IMR-90 (cell line): ENCODE measurements around the gene PAQR7. TPM values are rescaled to one million over a fixed set of nuclear protein-coding genes. Genes with fewer than 3 reads are reported as not detected.

ENCODE experiments used
- ATAC-seq: fragments of 200-7000 bp; cut with Tn5 transposase; 2 replicates; pipeline ENCODE4 v1.9.1; 2020; ENCODE audit warnings: low read depth, mild to moderate bottlenecking, moderate library complexity
- BruUV-seq: library from RNA; stranded (reverse); fragments of 400-500 nt; replicated peaks from 2 replicates; lab custom pipeline; 2021; lab: Mats Ljungman, UMichigan
- CTCF ChIA-PET: fragments of 300-600 bp; formaldehyde crosslinking; extraction: SDS; loops from one replicate; lab custom pipeline; 2021; ENCODE audit warnings: antibody characterized with exemption; lab: Yijun Ruan, JAX
- POLR2A ChIA-PET: fragments of 300-600 bp; sonication (Branson Sonifier 250); formaldehyde crosslinking; loops from one replicate; lab custom pipeline; 2022; ENCODE audit warnings: antibody characterized with exemption; ENCODE audit not compliant: unreplicated experiment; lab: Charles Lee
- DNase-seq: peaks from one replicate; pipeline ENCODE4 v3.0.0; 2013
- H2AFZ ChIP-seq: replicated peaks from 2 replicates; pipeline ENCODE3; 2013; ENCODE audit warnings: low read length, mild to moderate bottlenecking; ENCODE audit not compliant: poor library complexity
- H2AK5ac ChIP-seq: 2 replicates; pipeline ENCODE4 v1.6.1; 2013; ENCODE audit warnings: low read depth, low read length, inconsistent platforms
- H2AK9ac ChIP-seq: replicated peaks from 2 replicates; pipeline ENCODE3; 2013; ENCODE audit warnings: mild to moderate bottlenecking, low read depth, low read length, moderate library complexity; ENCODE audit not compliant: poor library complexity
- H2BK120ac ChIP-seq: 2 replicates; pipeline ENCODE4 v1.6.1; 2013; ENCODE audit warnings: low read depth, low read length, inconsistent platforms
- H2BK15ac ChIP-seq: 3 replicates; pipeline ENCODE4 v1.6.1; 2013; ENCODE audit warnings: low read depth, low read length, inconsistent platforms
- H2BK20ac ChIP-seq: 2 replicates; pipeline ENCODE4 v1.6.1; 2013; ENCODE audit warnings: low read depth, mild to moderate bottlenecking, inconsistent platforms, low read length, moderate library complexity
- H2BK5ac ChIP-seq: 2 replicates; pipeline ENCODE4 v1.6.1; 2013; ENCODE audit warnings: mild to moderate bottlenecking, low read depth, low read length, inconsistent platforms; ENCODE audit not compliant: poor library complexity, severe bottlenecking
- H3K14ac ChIP-seq: replicated peaks from 2 replicates; pipeline ENCODE4 v1.6.1; 2013; ENCODE audit warnings: low read depth, low read length, inconsistent platforms
- H3K18ac ChIP-seq: 2 replicates; pipeline ENCODE4 v1.6.1; 2013; ENCODE audit warnings: low read depth, low read length, control low read depth
- H3K23ac ChIP-seq: 2 replicates; pipeline ENCODE4 v1.6.1; 2013; ENCODE audit warnings: low read depth, low read length, inconsistent platforms
- H3K27ac ChIP-seq: 2 replicates; pipeline ENCODE4 v1.5.1; 2013; ENCODE audit warnings: mild to moderate bottlenecking, control low read depth, low read length; ENCODE audit not compliant: insufficient read depth
- H3K27me3 ChIP-seq: 2 replicates; pipeline ENCODE4 v1.6.1; 2013; ENCODE audit warnings: low read length; ENCODE audit not compliant: control insufficient read depth, insufficient read depth
- H3K36me3 ChIP-seq: 2 replicates; pipeline ENCODE4 v1.6.1; 2013; ENCODE audit warnings: low read length, mixed read lengths; ENCODE audit not compliant: control insufficient read depth, insufficient read depth
- H3K4ac ChIP-seq: 2 replicates; pipeline ENCODE4 v1.6.1; 2013; ENCODE audit warnings: low read depth, low read length, inconsistent platforms
- H3K4me1 ChIP-seq: 2 replicates; pipeline ENCODE4 v1.6.1; 2013; ENCODE audit warnings: low read length, mixed read lengths; ENCODE audit not compliant: control insufficient read depth, insufficient read depth
- H3K4me2 ChIP-seq: 2 replicates; pipeline ENCODE4 v1.6.1; 2013; ENCODE audit warnings: low read depth, mild to moderate bottlenecking, control low read depth, low read length, moderate library complexity
- H3K4me3 ChIP-seq: 2 replicates; pipeline ENCODE4 v1.5.1; 2013; ENCODE audit warnings: low read depth, mild to moderate bottlenecking, control low read depth, low read length, moderate library complexity; ENCODE audit not compliant: insufficient read depth
- H3K56ac ChIP-seq: 2 replicates; pipeline ENCODE4 v1.6.1; 2013; ENCODE audit warnings: low read length, inconsistent platforms; ENCODE audit not compliant: insufficient read depth; ENCODE audit errors: extremely low read depth
- H3K79me1 ChIP-seq, 2 experiments: 2 replicates each; pipeline ENCODE4 v1.6.1; 2013; ENCODE audit warnings: low read length in 2 of 2, inconsistent platforms in 1 of 2, low read depth in 1 of 2
- H3K9ac ChIP-seq: 2 replicates; pipeline ENCODE4 v1.6.1; 2013; ENCODE audit warnings: low read depth, low read length, control low read depth
- H3K9me1 ChIP-seq: 2 replicates; pipeline ENCODE4 v1.6.1; 2013; ENCODE audit warnings: low read length, inconsistent platforms; ENCODE audit not compliant: insufficient read depth
- H3K9me3 ChIP-seq: 2 replicates; pipeline ENCODE4 v1.6.1; 2013; ENCODE audit warnings: low read length; ENCODE audit not compliant: control insufficient read depth, insufficient read depth
- H4K20me1 ChIP-seq: 2 replicates; pipeline ENCODE4 v1.6.1; 2013; ENCODE audit warnings: low read length, inconsistent platforms; ENCODE audit not compliant: insufficient read depth
- H4K5ac ChIP-seq: 2 replicates; pipeline ENCODE4 v1.6.1; 2013; ENCODE audit warnings: mild to moderate bottlenecking, low read depth, low read length, control low read depth
- H4K8ac ChIP-seq, 2 experiments: 2 replicates each; pipeline ENCODE4 v1.6.1; 2013; ENCODE audit warnings: low read depth in 2 of 2, low read length in 2 of 2, control low read depth in 1 of 2, inconsistent platforms in 1 of 2
- H4K91ac ChIP-seq: 2 replicates; pipeline ENCODE4 v1.6.1; 2013; ENCODE audit warnings: low read depth, low read length, inconsistent platforms; ENCODE audit not compliant: insufficient read depth
- BHLHE40 ChIP-seq: fragments of 150-350 bp; IDR thresholded peaks from 2 replicates; pipeline ENCODE4 v1.6.1; 2016; ENCODE audit warnings: mild to moderate bottlenecking, low read depth, low read length
- CEBPB ChIP-seq: IDR thresholded peaks from 2 replicates; pipeline ENCODE4 v1.6.1; 2012; ENCODE audit warnings: low read depth, low read length, improper control_type of control experiment
- CHD1 ChIP-seq: IDR thresholded peaks from 2 replicates; pipeline ENCODE4 v1.6.1; 2012; ENCODE audit warnings: low read depth, low read length, improper control_type of control experiment
- FOS ChIP-seq: fragments of 150-350 bp; IDR thresholded peaks from 2 replicates; pipeline ENCODE4 v1.6.1; 2016; ENCODE audit warnings: low read depth, low read length
- MAFK ChIP-seq: IDR thresholded peaks from 2 replicates; pipeline ENCODE4 v1.6.1; 2012; ENCODE audit warnings: low read depth, low read length, improper control_type of control experiment
- MAZ ChIP-seq: IDR thresholded peaks from 2 replicates; pipeline ENCODE4 v1.6.1; 2012; ENCODE audit warnings: low read depth, mild to moderate bottlenecking, low read length, improper control_type of control experiment, moderate library complexity, borderline replicate concordance
- MXI1 ChIP-seq: IDR thresholded peaks from 2 replicates; pipeline ENCODE4 v1.6.1; 2012; ENCODE audit warnings: low read depth, mild to moderate bottlenecking, low read length, moderate library complexity, borderline replicate concordance
- NFE2L2 ChIP-seq: fragments of 150-350 bp; IDR thresholded peaks from 2 replicates; pipeline ENCODE4 v1.6.1; 2016; ENCODE audit warnings: low read depth, mild to moderate bottlenecking, low read length
- POLR2A ChIP-seq: IDR thresholded peaks from 2 replicates; pipeline ENCODE4 v1.6.1; 2012; ENCODE audit warnings: mild to moderate bottlenecking, low read depth, low read length
- RAD21 ChIP-seq: IDR thresholded peaks from 2 replicates; pipeline ENCODE4 v1.6.1; 2012; ENCODE audit warnings: low read length, improper control_type of control experiment
- RCOR1 ChIP-seq: IDR thresholded peaks from 2 replicates; pipeline ENCODE4 v1.6.1; 2012; ENCODE audit warnings: mild to moderate bottlenecking, low read length, improper control_type of control experiment; ENCODE audit not compliant: insufficient replicate concordance
- RFX5 ChIP-seq: IDR thresholded peaks from 2 replicates; pipeline ENCODE4 v1.8.0; 2012; ENCODE audit warnings: low read depth, mild to moderate bottlenecking, low read length, moderate library complexity
- SMC3 ChIP-seq: fragments of 150-350 bp; IDR thresholded peaks from 2 replicates; pipeline ENCODE4 v1.6.1; 2016; ENCODE audit warnings: low read depth, mild to moderate bottlenecking, antibody characterized with exemption, low read length, moderate library complexity
- WGBS, 2 experiments: methylation state at CpG; one replicate each; pipeline versions ENCODE4 v1.1.5 to v1.1.7; 2013; ENCODE audit warnings: missing lambda C conversion rate in 2 of 2; ENCODE audit not compliant: insufficient read length in 1 of 2; ENCODE audit errors: extremely low coverage in 2 of 2; 5-methylcytosine and 5-hydroxymethylcytosine counted together
- dilution Hi-C: fragments of 300-500 bp; cut with HindIII; formaldehyde crosslinking; loops from one replicate; pipeline ENCODE4 v1.14.3; 2018; ENCODE audit warnings: low sequenced_read_pairs; ENCODE audit not compliant: unreplicated experiment
- in situ Hi-C: fragments of 300-500 bp; cut with MboI; formaldehyde crosslinking; loops from 3 replicates; pipeline ENCODE4 v1.14.3; 2019; ENCODE audit warnings: low sequenced_read_pairs, inconsistent platforms, mixed read lengths
- intact Hi-C: fragments of 100-400 bp; cut with micrococcal nuclease; formaldehyde crosslinking; loops from 2 replicates; pipeline ENCODE4 v1.10.0; 2022
- polyA plus RNA-seq, 3 experiments: library from polyadenylated mRNA; depleted of rRNA; stranded (reverse); fragments of >200 nt; gene quantifications; 2 replicates each; pipeline ENCODE4 v1.2.3, GENCODE V29; 2012; ENCODE audit warnings: low replicate concordance in 1 of 3
- total RNA-seq: library from RNA; depleted of rRNA; stranded (reverse); fragments of >200 nt; gene quantifications from 2 replicates; pipeline ENCODE4 v1.2.3, GENCODE V29; 2012
- TF ChIP-seq, protein P1 (sequence below): fragments of 150-350 bp; IDR thresholded peaks from 2 replicates; pipeline ENCODE4 v1.6.1; 2017; ENCODE audit warnings: mild to moderate bottlenecking, antibody characterized with exemption, low read length, low read depth
- TF ChIP-seq, protein P2 (sequence below): conservative IDR thresholded peaks from 2 replicates; pipeline ENCODE4 v1.5.1; 2012; ENCODE audit warnings: mild to moderate bottlenecking, low read depth, low read length, improper control_type of control experiment
- TF ChIP-seq, protein P3 (sequence below): fragments of 150-350 bp; IDR thresholded peaks from 2 replicates; pipeline ENCODE4 v1.6.1; 2016; ENCODE audit warnings: low read depth, mild to moderate bottlenecking, low read length, moderate library complexity, borderline replicate concordance

Gene PAQR7
- total and polyA plus RNA-seq, 2 of the 4 experiments (the other 2 are of a cell fraction), result 9.0 to 12.9 TPM

DNA sequence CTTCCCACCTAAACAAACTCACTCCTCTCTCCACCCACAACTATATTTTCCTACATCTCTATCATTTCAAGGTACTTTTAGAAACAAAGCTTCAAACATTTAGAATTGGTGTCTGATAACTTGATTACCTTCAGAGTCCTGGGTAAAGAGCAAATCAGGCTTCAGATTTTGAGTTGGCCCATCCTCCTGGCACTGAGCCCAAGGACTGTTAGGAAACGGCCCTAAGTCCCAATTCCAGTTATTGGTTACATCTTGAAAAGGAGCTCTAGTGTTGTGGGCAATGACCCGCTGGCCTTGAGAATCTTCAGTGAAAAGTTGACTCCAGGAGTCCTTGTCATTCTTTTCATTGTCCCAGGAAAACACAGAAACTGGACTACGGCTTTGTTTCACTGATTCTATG is 40.6 kb downstream of the PAQR7 start:
- CTCF ChIA-PET, result interaction anchor here (0.9 kb wide), 1 partner anchor 10 kb away, joined by 3 read pairs; no protein-coding TSS in a partner anchor
- POLR2A ChIA-PET, result no interaction called here
- dilution Hi-C loops, result no loop called here

More for the DNA sequence above, 40.6 kb downstream of the PAQR7 start:
- Histone ChIP-seq H3K9ac (no peak overlapping the region), H2AK5ac (no peak overlapping the region), H2BK5ac (no peak overlapping the region), H3K9me3 (no peaks in the 10 kb centered on the region), H3K4me2 (no peak overlapping the region), H3K23ac (no peak overlapping the region), H2BK20ac (no peak overlapping the region), H3K9me1 (no peaks in the 10 kb centered on the region; the same call in 1 of the 2 replicates), H2AK9ac (no peak overlapping the region), H2BK120ac (no peak overlapping the region), H3K36me3 (peaks cover 31% of the 10 kb centered on the region), H3K79me1 (peaks cover 3 to 8% of the 10 kb centered on the region in 2 experiments; a peak in 1 of 4 replicates), H3K56ac (no peak overlapping the region), H3K4me1 (no peaks in the 10 kb centered on the region), H3K4ac (no peak overlapping the region), H3K27ac (no peak overlapping the region), H4K20me1 (no peaks in the 10 kb centered on the region), H3K14ac (no peak overlapping the region), H2AFZ (no peak overlapping the region), H4K91ac (no peak overlapping the region), H2BK15ac (no peak overlapping the region), H4K5ac (no peak overlapping the region), H4K8ac (no peak overlapping the region), H3K18ac (no peak overlapping the region), H3K27me3 (no peaks in the 10 kb centered on the region), H3K4me3 (no peak overlapping the region)
- no TSS peak for BruUV-seq
- TF ChIP-seq POLR2A (no peak), NFE2L2 (no peak), MAZ (no peak), MXI1 (no peak), CHD1 (no peak), RAD21 (no peak), RCOR1 (no peak), SMC3 (no peak), RFX5 (no peak), BHLHE40 (no peak), CEBPB (no peak), FOS (no peak), MAFK (no peak)
- TF ChIP-seq, protein P1, sequence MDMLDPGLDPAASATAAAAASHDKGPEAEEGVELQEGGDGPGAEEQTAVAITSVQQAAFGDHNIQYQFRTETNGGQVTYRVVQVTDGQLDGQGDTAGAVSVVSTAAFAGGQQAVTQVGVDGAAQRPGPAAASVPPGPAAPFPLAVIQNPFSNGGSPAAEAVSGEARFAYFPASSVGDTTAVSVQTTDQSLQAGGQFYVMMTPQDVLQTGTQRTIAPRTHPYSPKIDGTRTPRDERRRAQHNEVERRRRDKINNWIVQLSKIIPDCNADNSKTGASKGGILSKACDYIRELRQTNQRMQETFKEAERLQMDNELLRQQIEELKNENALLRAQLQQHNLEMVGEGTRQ, result no peak
- TF ChIP-seq, protein P2, sequence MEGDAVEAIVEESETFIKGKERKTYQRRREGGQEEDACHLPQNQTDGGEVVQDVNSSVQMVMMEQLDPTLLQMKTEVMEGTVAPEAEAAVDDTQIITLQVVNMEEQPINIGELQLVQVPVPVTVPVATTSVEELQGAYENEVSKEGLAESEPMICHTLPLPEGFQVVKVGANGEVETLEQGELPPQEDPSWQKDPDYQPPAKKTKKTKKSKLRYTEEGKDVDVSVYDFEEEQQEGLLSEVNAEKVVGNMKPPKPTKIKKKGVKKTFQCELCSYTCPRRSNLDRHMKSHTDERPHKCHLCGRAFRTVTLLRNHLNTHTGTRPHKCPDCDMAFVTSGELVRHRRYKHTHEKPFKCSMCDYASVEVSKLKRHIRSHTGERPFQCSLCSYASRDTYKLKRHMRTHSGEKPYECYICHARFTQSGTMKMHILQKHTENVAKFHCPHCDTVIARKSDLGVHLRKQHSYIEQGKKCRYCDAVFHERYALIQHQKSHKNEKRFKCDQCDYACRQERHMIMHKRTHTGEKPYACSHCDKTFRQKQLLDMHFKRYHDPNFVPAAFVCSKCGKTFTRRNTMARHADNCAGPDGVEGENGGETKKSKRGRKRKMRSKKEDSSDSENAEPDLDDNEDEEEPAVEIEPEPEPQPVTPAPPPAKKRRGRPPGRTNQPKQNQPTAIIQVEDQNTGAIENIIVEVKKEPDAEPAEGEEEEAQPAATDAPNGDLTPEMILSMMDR, result no peak
- TF ChIP-seq, protein P3, sequence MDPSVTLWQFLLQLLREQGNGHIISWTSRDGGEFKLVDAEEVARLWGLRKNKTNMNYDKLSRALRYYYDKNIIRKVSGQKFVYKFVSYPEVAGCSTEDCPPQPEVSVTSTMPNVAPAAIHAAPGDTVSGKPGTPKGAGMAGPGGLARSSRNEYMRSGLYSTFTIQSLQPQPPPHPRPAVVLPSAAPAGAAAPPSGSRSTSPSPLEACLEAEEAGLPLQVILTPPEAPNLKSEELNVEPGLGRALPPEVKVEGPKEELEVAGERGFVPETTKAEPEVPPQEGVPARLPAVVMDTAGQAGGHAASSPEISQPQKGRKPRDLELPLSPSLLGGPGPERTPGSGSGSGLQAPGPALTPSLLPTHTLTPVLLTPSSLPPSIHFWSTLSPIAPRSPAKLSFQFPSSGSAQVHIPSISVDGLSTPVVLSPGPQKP, result no peak
- intact Hi-C loops (no loop called here), in situ Hi-C loops (no loop called here)
- ATAC-seq, result no peak
- no CpG with 5 or more reads among the region's 3 CpGs for WGBS, 2 experiments
- no peak for DNase-seq
